Endodermal cell (in vitro differentiated cells): ENCODE measurements around the gene RCAN2. TPM values are rescaled to one million over a fixed set of nuclear protein-coding genes. Genes with fewer than 3 reads are reported as not detected.

ENCODE experiments used
- DNase-seq: peaks from one replicate; pipeline ENCODE4 v3.0.0-alpha.2; 2017
- H3K27ac ChIP-seq: 2 replicates; pipeline ENCODE4 v1.5.1; 2013; ENCODE audit warnings: mild to moderate bottlenecking, low read depth, low read length, moderate library complexity
- H3K27me3 ChIP-seq: 2 replicates; pipeline ENCODE4 v1.6.1; 2013; ENCODE audit warnings: mild to moderate bottlenecking, low read length, moderate library complexity; ENCODE audit not compliant: insufficient read depth, control insufficient read depth, poor library complexity, severe bottlenecking
- H3K36me3 ChIP-seq: 2 replicates; pipeline ENCODE4 v1.7.0; 2013; ENCODE audit warnings: mild to moderate bottlenecking, low read length, moderate library complexity; ENCODE audit not compliant: control insufficient read depth, insufficient read depth
- H3K4me1 ChIP-seq: one replicate; pipeline ENCODE4 v1.7.0; 2013; ENCODE audit warnings: low read length; ENCODE audit not compliant: control insufficient read depth, insufficient read depth
- H3K4me3 ChIP-seq: 2 replicates; pipeline ENCODE4 v1.5.1; 2013; ENCODE audit warnings: mild to moderate bottlenecking, low read length, moderate library complexity
- H3K9ac ChIP-seq: 2 replicates; pipeline ENCODE4 v1.6.1; 2013; ENCODE audit warnings: mild to moderate bottlenecking, low read length, moderate library complexity; ENCODE audit not compliant: poor library complexity, severe bottlenecking; ENCODE audit errors: extremely low read depth
- H3K9me3 ChIP-seq: 2 replicates; pipeline ENCODE4 v1.6.1; 2013; ENCODE audit warnings: mild to moderate bottlenecking, low read length, moderate library complexity; ENCODE audit not compliant: control insufficient read depth
- H3K27ac Mint-ChIP-seq: 2 replicates; pipeline ENCODE4 v1.8.0; 2020; ENCODE audit warnings: mixed read lengths
- H3K27me3 Mint-ChIP-seq: 2 replicates; pipeline ENCODE4 v1.8.0; 2021; ENCODE audit warnings: mild to moderate bottlenecking, mixed read lengths; ENCODE audit not compliant: insufficient read depth
- H3K36me3 Mint-ChIP-seq: 2 replicates; pipeline ENCODE4 v1.8.0; 2020; ENCODE audit warnings: low read depth, mixed read lengths
- H3K4me1 Mint-ChIP-seq: 2 replicates; pipeline ENCODE4 v1.8.0; 2020; ENCODE audit warnings: mixed read lengths
- H3K4me3 Mint-ChIP-seq: 2 replicates; pipeline ENCODE4 v1.8.0; 2020; ENCODE audit warnings: mild to moderate bottlenecking, moderate library complexity, mixed read lengths
- H3K9me3 Mint-ChIP-seq: 2 replicates; pipeline ENCODE4 v1.8.0; 2020; ENCODE audit warnings: mild to moderate bottlenecking, mixed read lengths
- CTCF ChIP-seq: fragments of 200-600 bp; sonication (generic); conservative IDR thresholded peaks from 2 replicates; pipeline ENCODE4 v1.5.0; 2021; ENCODE audit warnings: antibody characterized with exemption, mild to moderate bottlenecking
- WGBS, 2 experiments: methylation state at CpG; one replicate each; pipeline versions ENCODE4 v1.1.5 to v1.1.7; 2013; ENCODE audit warnings: missing lambda C conversion rate in 2 of 2, mixed read lengths in 1 of 2; ENCODE audit not compliant: insufficient coverage in 1 of 2, insufficient read length in 1 of 2; 5-methylcytosine and 5-hydroxymethylcytosine counted together
- total RNA-seq, 2 donors: library from RNA; stranded (reverse); fragmentation: NEBNext Ultra II Directional in 1 of 2; extraction: Animal tissue kit (Norgen Biotek cat#: 25700) in 1 of 2; gene quantifications; 2 replicates in 1 of 2; 3 replicates in 1 of 2; pipeline ENCODE4 v1.2.1, GENCODE V29; 2021

The RCAN2 gene
- total RNA-seq, 2 donors from 2014 or later, result 15.7 to 16.7 TPM

DNA sequence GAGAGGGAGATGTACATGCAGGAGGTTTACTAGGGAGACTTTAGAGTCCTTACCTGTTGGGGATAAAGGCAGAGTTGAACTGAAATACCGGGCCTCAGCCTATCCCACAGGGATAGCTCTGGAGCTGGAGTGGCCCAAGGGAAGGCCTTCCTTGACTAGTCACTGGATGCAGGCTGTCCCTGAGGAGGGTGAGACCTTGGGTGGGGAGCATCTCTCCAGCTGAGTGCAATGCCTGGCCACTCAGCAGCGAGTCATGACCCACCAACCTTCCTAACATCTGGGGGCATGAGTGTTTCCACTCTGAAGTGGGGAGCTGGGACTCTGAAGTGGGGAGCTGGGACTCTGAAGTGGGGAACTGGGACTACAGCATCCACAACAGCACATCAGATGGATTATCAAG lies 274.4 kb downstream of the RCAN2 start:
- no peak overlapping the region for H3K4me3 ChIP-seq
- TF ChIP-seq CTCF, result no peak
- WGBS, 2 experiments, result 90 to 100% methylated on average over 1 to 2 of the region's 2 CpGs

DNA sequence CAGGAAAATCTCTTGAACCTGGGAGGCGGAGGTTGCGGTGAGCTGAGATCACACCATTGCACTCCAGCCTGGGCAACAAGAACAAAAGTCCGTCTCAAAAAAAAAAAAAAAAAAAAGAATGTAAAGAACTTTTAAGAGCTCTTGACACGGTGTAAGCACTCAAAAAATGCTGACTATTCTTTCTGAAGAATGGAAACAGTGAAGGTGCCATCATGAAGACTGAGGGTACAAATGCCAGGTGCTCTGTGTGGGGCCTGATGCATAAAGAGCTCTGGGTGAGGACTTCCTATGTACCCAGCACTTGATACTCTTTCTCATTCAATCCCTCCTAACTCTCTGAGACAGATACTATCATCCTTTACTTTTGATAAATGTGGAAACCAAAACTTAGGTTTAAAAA lies 275.5 kb downstream of the RCAN2 start:
- Histone ChIP-seq H3K36me3 (no peaks in the 10 kb centered on the region), H3K4me3 (no peak overlapping the region), H3K27ac (no peak overlapping the region), H3K9me3 (no peaks in the 10 kb centered on the region), H3K9ac (no peak overlapping the region), H3K27me3 (peaks cover 6% of the 10 kb centered on the region), H3K4me1 (no peaks in the 10 kb centered on the region)
- Mint-ChIP-seq H3K36me3 (no peaks in the 10 kb centered on the region), H3K4me1 (no peaks in the 10 kb centered on the region), H3K27ac (no peak overlapping the region), H3K27me3 (peaks cover 22% of the 10 kb centered on the region), H3K9me3 (no peaks in the 10 kb centered on the region), H3K4me3 (no peak overlapping the region)
- 89 to 92% methylated on average over 4 of the region's 4 CpGs for WGBS, 2 experiments
- no peak for TF ChIP-seq CTCF
- no peak for DNase-seq

More for the DNA sequence above, 274.4 kb downstream of the RCAN2 start:
- Histone ChIP-seq H3K9me3 (no peaks in the 10 kb centered on the region), H3K27me3 (peaks cover 6% of the 10 kb centered on the region), H3K9ac (no peak overlapping the region), H3K27ac (no peak overlapping the region), H3K4me1 (no peaks in the 10 kb centered on the region), H3K36me3 (no peaks in the 10 kb centered on the region)
- no peaks in the 10 kb centered on the region for H3K36me3 Mint-ChIP-seq
- H3K27ac Mint-ChIP-seq, result no peak overlapping the region
- no peak for DNase-seq
- no peak overlapping the region for H3K4me3 Mint-ChIP-seq
- no peaks in the 10 kb centered on the region for H3K4me1 Mint-ChIP-seq
- H3K27me3 Mint-ChIP-seq, result peaks cover 22% of the 10 kb centered on the region
- H3K9me3 Mint-ChIP-seq, result no peaks in the 10 kb centered on the region

GRCh38 chr6:46215213-46215612 lies 276.0 kb downstream of the RCAN2 start:
- Mint-ChIP-seq H3K36me3 (no peaks in the 10 kb centered on the region), H3K4me3 (no peak overlapping the region), H3K27ac (no peak overlapping the region), H3K27me3 (peaks cover 22% of the 10 kb centered on the region), H3K4me1 (no peaks in the 10 kb centered on the region), H3K9me3 (no peaks in the 10 kb centered on the region)
- WGBS, 2 experiments, result 77 to 79% methylated on average over 6 of the region's 6 CpGs
- Histone ChIP-seq H3K4me3 (no peak overlapping the region), H3K9me3 (no peaks in the 10 kb centered on the region), H3K27me3 (peaks cover 6% of the 10 kb centered on the region), H3K27ac (no peak overlapping the region), H3K4me1 (no peaks in the 10 kb centered on the region), H3K36me3 (no peaks in the 10 kb centered on the region), H3K9ac (no peak overlapping the region)
- no peak for DNase-seq
- TF ChIP-seq CTCF, result no peak
